ENCODE results near the gene CASS4. TPM values are rescaled to one million over a fixed set of nuclear protein-coding genes. Genes with fewer than 3 reads are reported as not detected.

Gene CASS4
- total RNA-seq, 1 donor = under 0.01 TPM

DNA sequence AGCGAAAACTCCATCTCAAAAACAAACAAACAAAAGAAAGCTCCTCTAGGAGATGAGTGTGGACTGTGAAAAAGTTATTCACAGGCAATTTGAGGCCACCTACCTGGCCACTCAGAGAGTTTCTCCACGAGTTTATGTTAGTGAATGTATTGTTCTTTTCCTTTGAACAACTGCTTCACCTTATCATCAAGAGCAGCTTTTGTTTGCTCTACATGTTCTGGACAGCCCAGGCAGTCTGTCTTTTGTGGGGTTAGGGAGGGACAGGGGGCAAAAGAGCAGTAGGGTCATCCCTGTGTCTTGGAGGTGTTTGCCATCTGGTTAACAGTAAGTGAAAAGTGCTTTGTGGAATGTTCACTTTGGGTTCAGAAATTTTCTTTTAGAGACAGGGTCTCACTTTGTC is 8.0 kb downstream of the CASS4 start:
- DNase-seq (ENCODE audit: insufficient read length, low spot score, missing footprints) = no peak
- H3K4me2 ChIP-seq (ENCODE audit: insufficient read depth, low read length) = no peak overlapping the region
- H3K9me3 ChIP-seq (ENCODE audit: low read depth, low read length) = no peaks in the 10 kb centered on the region
- H3K36me3 ChIP-seq (ENCODE audit: insufficient read depth, low read length) = no peaks in the 10 kb centered on the region
- H3K27ac ChIP-seq (ENCODE audit: low read depth, low read length) = no peak overlapping the region
- peaks cover 45% of the 10 kb centered on the region for H3K4me1 ChIP-seq (ENCODE audit: insufficient read depth, low read length)
- H3K27me3 ChIP-seq (ENCODE audit: insufficient read depth, low read length) = no peaks in the 10 kb centered on the region
- no peaks in the 10 kb centered on the region for H3K79me2 ChIP-seq (ENCODE audit: insufficient read depth, low read length)
- TF ChIP-seq, protein P1, sequence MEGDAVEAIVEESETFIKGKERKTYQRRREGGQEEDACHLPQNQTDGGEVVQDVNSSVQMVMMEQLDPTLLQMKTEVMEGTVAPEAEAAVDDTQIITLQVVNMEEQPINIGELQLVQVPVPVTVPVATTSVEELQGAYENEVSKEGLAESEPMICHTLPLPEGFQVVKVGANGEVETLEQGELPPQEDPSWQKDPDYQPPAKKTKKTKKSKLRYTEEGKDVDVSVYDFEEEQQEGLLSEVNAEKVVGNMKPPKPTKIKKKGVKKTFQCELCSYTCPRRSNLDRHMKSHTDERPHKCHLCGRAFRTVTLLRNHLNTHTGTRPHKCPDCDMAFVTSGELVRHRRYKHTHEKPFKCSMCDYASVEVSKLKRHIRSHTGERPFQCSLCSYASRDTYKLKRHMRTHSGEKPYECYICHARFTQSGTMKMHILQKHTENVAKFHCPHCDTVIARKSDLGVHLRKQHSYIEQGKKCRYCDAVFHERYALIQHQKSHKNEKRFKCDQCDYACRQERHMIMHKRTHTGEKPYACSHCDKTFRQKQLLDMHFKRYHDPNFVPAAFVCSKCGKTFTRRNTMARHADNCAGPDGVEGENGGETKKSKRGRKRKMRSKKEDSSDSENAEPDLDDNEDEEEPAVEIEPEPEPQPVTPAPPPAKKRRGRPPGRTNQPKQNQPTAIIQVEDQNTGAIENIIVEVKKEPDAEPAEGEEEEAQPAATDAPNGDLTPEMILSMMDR (IDR thresholded peaks at IDR 0.05; ENCODE audit: extremely low read depth, low read depth, low read length) = no peak
- H4K20me1 ChIP-seq (ENCODE audit: insufficient read depth, low read length) = no peaks in the 10 kb centered on the region
- no peak overlapping the region for H2AFZ ChIP-seq (ENCODE audit: low read length)
- H3K4me3 ChIP-seq (ENCODE audit: insufficient read depth, low read length) = no peak overlapping the region

DNA sequence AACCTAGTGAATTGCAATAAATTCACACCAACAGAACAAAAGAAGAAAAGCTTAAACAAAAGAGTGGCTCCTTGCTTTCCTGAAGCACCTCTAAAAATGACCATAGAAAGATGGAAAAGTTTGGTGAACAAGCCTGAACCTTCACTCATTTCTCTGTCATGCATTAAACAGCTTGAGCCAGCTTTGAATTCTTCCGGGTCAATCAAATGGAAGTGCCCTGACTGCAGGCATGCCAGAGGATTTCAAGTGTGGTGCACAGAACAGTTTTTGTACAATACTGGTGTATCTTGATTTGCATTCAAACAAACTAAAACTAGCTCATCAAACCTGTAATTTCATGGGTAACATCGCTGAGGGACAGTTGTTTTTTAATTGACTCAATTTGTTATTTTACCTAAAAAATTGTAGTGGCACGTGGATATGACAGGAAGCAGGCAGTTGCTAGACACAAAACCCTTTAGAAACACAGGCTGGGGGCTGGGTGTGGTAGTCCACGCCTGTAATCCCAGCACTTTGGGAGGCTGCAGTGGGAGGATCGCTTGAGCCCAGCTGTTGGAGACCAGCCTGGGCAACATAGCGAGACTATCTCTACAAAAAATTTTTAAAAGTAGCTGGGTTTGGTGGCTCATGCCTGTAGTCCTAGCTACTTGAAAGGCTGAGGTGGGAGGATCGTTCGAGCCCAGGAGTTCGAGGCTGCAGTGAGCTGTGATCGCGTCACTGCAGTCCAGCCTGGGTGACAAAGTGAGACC is 9.1 kb downstream of the CASS4 start:
- Histone ChIP-seq H3K9me3 (ENCODE audit: low read depth, low read length) (no peaks in the 10 kb centered on the region), H2AFZ (ENCODE audit: low read length) (no peak overlapping the region), H3K27ac (ENCODE audit: low read depth, low read length) (no peak overlapping the region), H3K4me3 (ENCODE audit: insufficient read depth, low read length) (no peak overlapping the region), H3K36me3 (ENCODE audit: insufficient read depth, low read length) (no peaks in the 10 kb centered on the region), H3K4me1 (ENCODE audit: insufficient read depth, low read length) (peaks cover 45% of the 10 kb centered on the region), H3K27me3 (ENCODE audit: insufficient read depth, low read length) (no peaks in the 10 kb centered on the region), H3K79me2 (ENCODE audit: insufficient read depth, low read length) (no peaks in the 10 kb centered on the region), H4K20me1 (ENCODE audit: insufficient read depth, low read length) (no peaks in the 10 kb centered on the region), H3K4me2 (ENCODE audit: insufficient read depth, low read length) (no peak overlapping the region)
- TF ChIP-seq, protein P1 (IDR thresholded peaks at IDR 0.05; ENCODE audit: extremely low read depth, low read depth, low read length) = no peak
- no peak for DNase-seq (ENCODE audit: insufficient read length, low spot score, missing footprints)

DNA sequence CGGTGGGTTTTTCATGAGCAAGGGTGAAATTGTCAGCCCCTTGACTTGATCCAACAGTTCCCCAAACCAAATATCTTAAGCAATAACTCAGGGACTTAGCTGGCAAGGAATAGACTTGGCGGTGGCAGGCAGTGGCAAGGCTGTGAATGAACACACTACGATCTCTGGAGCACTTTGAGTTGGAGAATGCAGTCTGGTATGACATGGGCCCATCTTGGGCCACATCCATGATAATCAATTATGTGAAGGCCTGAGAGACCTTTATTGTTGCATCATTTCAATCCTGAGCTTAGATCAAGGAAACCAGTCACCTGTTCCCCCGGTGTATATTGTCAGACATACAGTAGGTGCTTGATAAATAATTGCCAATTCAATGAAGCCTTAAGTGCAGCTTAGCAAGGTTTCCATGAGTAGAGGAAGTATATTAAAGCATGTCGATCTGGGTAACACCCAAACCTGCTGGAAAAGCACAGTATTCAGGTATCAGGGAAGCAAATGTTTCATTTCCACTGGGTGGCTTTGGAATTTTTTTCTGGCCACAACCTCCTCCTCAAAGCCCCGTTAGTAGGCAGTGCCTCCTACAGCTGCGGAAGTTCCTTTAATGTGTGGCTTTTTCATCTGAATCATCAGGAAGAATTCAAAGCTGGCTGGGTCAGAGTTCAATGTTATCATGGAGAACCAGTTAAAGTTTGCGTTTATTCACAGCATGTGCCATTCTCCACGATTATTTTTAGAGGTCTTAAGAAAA is 10.2 kb downstream of the CASS4 start:
- H3K4me1 ChIP-seq (ENCODE audit: insufficient read depth, low read length) = peaks cover 45% of the 10 kb centered on the region
- H2AFZ ChIP-seq (ENCODE audit: low read length) = peak overlapping the region; percentile 33
- H3K4me2 ChIP-seq (ENCODE audit: insufficient read depth, low read length) = peak overlapping the region; percentile 60
- H3K27ac ChIP-seq (ENCODE audit: low read depth, low read length) = peak overlapping the region; percentile 81
- no peaks in the 10 kb centered on the region for H3K36me3 ChIP-seq (ENCODE audit: insufficient read depth, low read length)
- no peaks in the 10 kb centered on the region for H4K20me1 ChIP-seq (ENCODE audit: insufficient read depth, low read length)
- TF ChIP-seq, protein P1 (IDR thresholded peaks at IDR 0.05; ENCODE audit: extremely low read depth, low read depth, low read length) = no peak
- H3K4me3 ChIP-seq (ENCODE audit: insufficient read depth, low read length) = no peak overlapping the region
- DNase-seq (ENCODE audit: insufficient read length, low spot score, missing footprints) = no peak
- no peaks in the 10 kb centered on the region for H3K79me2 ChIP-seq (ENCODE audit: insufficient read depth, low read length)
- H3K9me3 ChIP-seq (ENCODE audit: low read depth, low read length) = no peaks in the 10 kb centered on the region
- no peaks in the 10 kb centered on the region for H3K27me3 ChIP-seq (ENCODE audit: insufficient read depth, low read length)

DNA sequence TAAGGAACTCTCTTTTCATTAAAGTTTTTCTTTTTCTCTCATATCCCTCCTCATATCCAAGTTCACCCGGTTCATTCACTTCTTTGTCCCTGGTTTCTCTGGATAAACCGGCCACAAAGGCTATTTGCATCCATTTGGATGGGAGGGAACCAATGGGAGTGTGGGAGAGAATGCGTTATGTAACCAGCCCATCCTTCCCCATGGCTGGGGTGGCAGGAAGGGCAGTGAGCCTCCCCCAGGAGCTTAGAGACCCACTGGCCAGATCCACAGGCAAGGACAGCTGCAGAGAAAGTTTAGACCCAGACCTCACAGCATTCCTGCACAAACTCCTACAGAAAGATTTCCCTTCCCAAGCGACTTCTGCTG is 10.7 kb downstream of the CASS4 start:
- DNase-seq (ENCODE audit: insufficient read length, low spot score, missing footprints) = no peak
- Histone ChIP-seq H4K20me1 (ENCODE audit: insufficient read depth, low read length) (no peaks in the 10 kb centered on the region), H3K4me3 (ENCODE audit: insufficient read depth, low read length) (peak overlapping the region; percentile 4), H3K27ac (ENCODE audit: low read depth, low read length) (peak overlapping the region; percentile 81), H2AFZ (ENCODE audit: low read length) (peak overlapping the region; percentile 33), H3K36me3 (ENCODE audit: insufficient read depth, low read length) (no peaks in the 10 kb centered on the region), H3K27me3 (ENCODE audit: insufficient read depth, low read length) (no peaks in the 10 kb centered on the region), H3K4me2 (ENCODE audit: insufficient read depth, low read length) (peak overlapping the region; percentile 60), H3K4me1 (ENCODE audit: insufficient read depth, low read length) (peaks cover 41% of the 10 kb centered on the region), H3K9me3 (ENCODE audit: low read depth, low read length) (no peaks in the 10 kb centered on the region), H3K79me2 (ENCODE audit: insufficient read depth, low read length) (no peaks in the 10 kb centered on the region)
- TF ChIP-seq, protein P1 (IDR thresholded peaks at IDR 0.05; ENCODE audit: extremely low read depth, low read depth, low read length) = no peak
